Stimulated activated effector memory CD8-positive, alpha-beta T cell treated with anti-CD3 and anti-CD28 coated beads, Interleukin-12 subunit alpha, Interleukin-12 subunit beta, amount 100 ng/mL, for 72 hours (primary cell): ENCODE measurements around the gene FLT4.
A peak's percentile ranks its signal among the peaks of the same experiment; 100 is the strongest.
"Not testable (repeated sequence)": the region's sequence is repeated elsewhere in the genome, so short reads cannot be mapped to it uniquely, and the experiment has no call there.

Experiments
- ATAC-seq: fragments of 150-1000 bp; cut with Tn5 transposase; 2 replicates; pipeline ENCODE4 v1.10.0; 2021
- DNase-seq, 2 donors: peaks; one replicate each; pipeline ENCODE4 v3.0.0; 2021 to 2022; ENCODE audit warnings: low spot score in 2 of 2
- H3K27ac Mint-ChIP-seq: one replicate; pipeline ENCODE4 v1.8.0; 2022; ENCODE audit warnings: mild to moderate bottlenecking, mixed read lengths
- H3K36me3 Mint-ChIP-seq: one replicate; pipeline ENCODE4 v1.8.0; 2022; ENCODE audit warnings: mild to moderate bottlenecking, mixed read lengths
- H3K4me1 Mint-ChIP-seq: one replicate; pipeline ENCODE4 v1.8.0; 2022; ENCODE audit warnings: mixed read lengths
- H3K4me3 Mint-ChIP-seq: one replicate; pipeline ENCODE4 v1.8.0; 2022; ENCODE audit warnings: mild to moderate bottlenecking, mixed read lengths
- H3K9me3 Mint-ChIP-seq: one replicate; pipeline ENCODE4 v1.8.0; 2022; ENCODE audit warnings: mixed read lengths

The FLT4 gene

DNA sequence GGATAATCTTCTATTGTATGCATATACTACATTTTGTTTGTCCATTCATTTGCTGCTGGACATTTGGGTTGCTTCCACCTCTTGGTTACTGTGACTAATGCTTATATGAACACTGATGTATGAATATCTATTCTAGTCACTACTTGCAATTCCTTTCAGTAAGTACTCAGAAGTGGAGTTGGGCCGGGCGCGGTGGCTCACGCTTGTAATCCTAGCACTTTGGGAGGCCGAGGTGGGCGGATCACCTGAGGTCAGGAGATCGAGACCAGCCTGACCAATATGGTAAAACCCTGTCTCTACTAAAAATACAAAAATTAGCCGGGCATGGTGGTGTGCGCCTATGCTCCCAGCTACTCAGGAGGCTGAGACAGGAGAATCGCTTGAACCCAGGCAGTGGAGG is 28.9 kb upstream of the FLT4 start:
- not testable (repeated sequence) for H3K9me3 Mint-ChIP-seq, DNase-seq, H3K4me3 Mint-ChIP-seq, H3K27ac Mint-ChIP-seq, ATAC-seq, H3K36me3 Mint-ChIP-seq, H3K4me1 Mint-ChIP-seq

GRCh38 chr5:180675036-180675635 is 25.7 kb upstream of the FLT4 start:
- DNase-seq: no peak
- Mint-ChIP-seq H3K4me3 (peak overlapping the region; percentile 20), H3K9me3 (no peaks in the 10 kb centered on the region)

DNA sequence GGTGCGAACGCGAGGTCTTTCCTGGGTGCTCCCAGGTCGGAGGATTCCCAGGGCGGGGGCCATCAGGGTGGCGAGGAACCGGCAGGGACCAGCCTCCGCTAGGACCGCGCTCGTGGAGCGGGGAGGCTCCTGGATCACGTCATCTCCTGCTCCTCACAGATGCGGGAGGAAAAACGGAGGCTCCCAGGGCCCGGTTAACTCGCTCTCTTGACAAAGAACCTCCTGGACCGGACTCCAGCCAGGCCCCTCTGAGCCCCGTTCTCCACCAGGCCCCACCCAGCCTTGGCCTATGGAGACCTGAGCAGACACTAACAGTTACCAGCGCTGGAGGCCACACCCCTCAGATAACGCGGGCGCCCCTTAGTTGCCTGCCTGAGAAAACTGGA is 24.7 kb upstream of the FLT4 start:
- H3K36me3 Mint-ChIP-seq, H3K9me3 Mint-ChIP-seq, DNase-seq, H3K27ac Mint-ChIP-seq: not testable (repeated sequence)
- peak; percentile 44 for ATAC-seq
- H3K4me3 Mint-ChIP-seq: peak overlapping the region; percentile 20
- H3K4me1 Mint-ChIP-seq: peaks cover 29% of the 10 kb centered on the region

More at GRCh38 chr5:180675036-180675635, 25.7 kb upstream of the FLT4 start:
- peaks cover 19% of the 10 kb centered on the region for H3K4me1 Mint-ChIP-seq
- ATAC-seq: no peak
- H3K27ac Mint-ChIP-seq: no peak overlapping the region
- no peaks in the 10 kb centered on the region for H3K36me3 Mint-ChIP-seq

GRCh38 chr5:180673371-180674089 is 24.1 kb upstream of the FLT4 start:
- Mint-ChIP-seq H3K4me1 (peaks cover 29% of the 10 kb centered on the region), H3K9me3 (no peaks in the 10 kb centered on the region), H3K36me3 (no peaks in the 10 kb centered on the region), H3K4me3 (peak overlapping the region; percentile 20), H3K27ac (no peak overlapping the region)
- ATAC-seq: peak; percentile 33
- no peak for DNase-seq

DNA sequence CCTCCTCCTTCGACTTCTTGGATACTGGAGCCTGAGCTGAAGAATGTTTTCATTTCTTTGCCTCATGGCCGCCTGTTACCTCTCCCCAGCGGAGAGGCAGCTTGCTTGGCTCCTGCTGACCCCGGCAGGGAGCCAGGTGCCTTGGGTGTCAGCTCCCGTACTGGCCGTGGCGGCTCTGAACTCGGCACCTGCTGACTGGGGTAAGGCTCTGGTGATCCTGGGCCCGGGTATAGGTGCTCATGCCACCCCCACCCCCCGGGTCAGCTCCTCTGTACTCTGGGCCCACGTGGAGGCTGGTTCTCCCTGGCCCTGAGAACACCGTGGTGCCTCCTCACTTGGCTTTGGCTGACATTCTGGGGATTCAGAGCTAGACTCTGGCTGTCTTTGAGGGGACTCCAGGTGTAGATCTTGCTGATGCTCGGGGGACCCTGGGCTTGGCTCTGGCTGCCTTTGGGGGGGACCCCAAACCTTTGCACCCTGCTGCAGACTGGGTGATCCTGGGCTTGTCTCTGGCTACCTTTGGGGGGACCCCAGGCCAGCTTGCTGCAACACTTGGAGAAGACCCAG is 22.6 kb upstream of the FLT4 start:
- H3K27ac Mint-ChIP-seq: not testable (repeated sequence)

DNA sequence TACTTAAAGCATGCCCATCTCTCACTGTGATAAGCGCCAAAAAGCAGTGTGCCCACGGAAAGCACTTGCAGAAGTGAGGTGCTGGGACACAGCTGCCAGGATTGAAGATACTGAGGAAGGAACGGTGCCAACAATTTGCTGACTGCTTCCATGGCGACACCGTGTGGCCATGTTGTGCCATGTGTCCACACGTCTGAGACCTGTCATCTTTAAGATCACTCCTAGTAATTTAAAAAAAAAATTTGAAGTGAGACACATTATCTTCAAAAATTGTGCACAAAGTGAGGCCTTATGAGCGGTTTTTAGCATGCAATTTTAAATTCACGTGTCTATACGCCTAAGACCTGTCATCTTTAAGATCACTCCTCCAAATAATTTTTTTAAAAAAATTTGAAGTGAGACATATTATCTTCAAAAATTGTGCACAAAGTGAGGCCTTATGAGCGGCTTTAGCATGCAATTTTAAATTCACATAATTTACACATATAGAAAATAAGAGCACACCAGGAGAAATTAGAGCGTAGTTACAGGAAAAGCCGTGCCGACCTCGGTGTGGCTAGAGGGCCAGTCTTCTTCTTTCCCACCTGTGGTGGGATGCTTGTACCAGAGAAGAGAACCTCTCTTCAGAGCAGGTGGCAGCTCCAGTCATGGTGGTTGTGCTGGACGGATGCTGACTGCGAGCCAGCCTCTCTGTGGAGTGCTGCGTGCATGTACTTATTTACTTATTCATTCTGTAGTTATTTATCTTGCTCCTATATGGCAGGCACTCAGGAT is 21.4 kb upstream of the FLT4 start:
- DNase-seq (peak in 1 of 2 donors; percentile 63), ATAC-seq (peak; percentile 73)
- Mint-ChIP-seq H3K9me3 (no peaks in the 10 kb centered on the region), H3K27ac (no peak overlapping the region), H3K4me1 (peaks cover 29% of the 10 kb centered on the region), H3K36me3 (no peaks in the 10 kb centered on the region), H3K4me3 (peak overlapping the region; percentile 8)

More for the DNA sequence above, 22.6 kb upstream of the FLT4 start:
- ATAC-seq, H3K9me3 Mint-ChIP-seq, DNase-seq, H3K4me3 Mint-ChIP-seq, H3K36me3 Mint-ChIP-seq: not testable (repeated sequence)
- H3K4me1 Mint-ChIP-seq: peaks cover 29% of the 10 kb centered on the region

GRCh38 chr5:180670157-180670556 is 20.8 kb upstream of the FLT4 start:
- ATAC-seq (no peak), DNase-seq (no peak)
- H3K4me3 Mint-ChIP-seq: peak overlapping the region; percentile 8
- H3K9me3 Mint-ChIP-seq: no peaks in the 10 kb centered on the region
- H3K4me1 Mint-ChIP-seq: peaks cover 29% of the 10 kb centered on the region
- H3K36me3 Mint-ChIP-seq: no peaks in the 10 kb centered on the region
- H3K27ac Mint-ChIP-seq: no peak overlapping the region

DNA sequence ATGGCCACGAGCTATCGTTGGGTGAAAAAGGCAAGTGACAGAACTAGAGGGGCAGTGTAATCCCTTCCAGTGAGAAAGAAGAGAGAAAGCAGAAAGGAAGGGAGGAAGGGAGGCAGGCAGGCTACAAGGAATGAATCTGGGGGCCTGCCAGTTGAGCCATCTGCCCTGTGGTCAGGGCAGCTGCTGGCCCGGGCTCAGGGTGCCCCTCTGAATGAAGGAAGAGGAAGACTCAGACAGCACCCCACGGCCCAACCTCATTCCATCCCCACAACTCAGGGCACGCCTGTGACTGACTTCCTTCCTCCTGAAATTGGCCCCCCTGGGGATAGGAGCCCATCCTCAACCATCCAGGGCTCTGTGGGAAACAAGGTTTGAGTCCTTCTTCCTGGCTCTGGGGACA is 20.3 kb upstream of the FLT4 start:
- H3K36me3 Mint-ChIP-seq: no peaks in the 10 kb centered on the region
- H3K9me3 Mint-ChIP-seq: no peaks in the 10 kb centered on the region
- H3K4me1 Mint-ChIP-seq: peaks cover 26% of the 10 kb centered on the region
- H3K4me3 Mint-ChIP-seq: no peak overlapping the region
- ATAC-seq: no peak
- DNase-seq: no peak
- no peak overlapping the region for H3K27ac Mint-ChIP-seq

DNA sequence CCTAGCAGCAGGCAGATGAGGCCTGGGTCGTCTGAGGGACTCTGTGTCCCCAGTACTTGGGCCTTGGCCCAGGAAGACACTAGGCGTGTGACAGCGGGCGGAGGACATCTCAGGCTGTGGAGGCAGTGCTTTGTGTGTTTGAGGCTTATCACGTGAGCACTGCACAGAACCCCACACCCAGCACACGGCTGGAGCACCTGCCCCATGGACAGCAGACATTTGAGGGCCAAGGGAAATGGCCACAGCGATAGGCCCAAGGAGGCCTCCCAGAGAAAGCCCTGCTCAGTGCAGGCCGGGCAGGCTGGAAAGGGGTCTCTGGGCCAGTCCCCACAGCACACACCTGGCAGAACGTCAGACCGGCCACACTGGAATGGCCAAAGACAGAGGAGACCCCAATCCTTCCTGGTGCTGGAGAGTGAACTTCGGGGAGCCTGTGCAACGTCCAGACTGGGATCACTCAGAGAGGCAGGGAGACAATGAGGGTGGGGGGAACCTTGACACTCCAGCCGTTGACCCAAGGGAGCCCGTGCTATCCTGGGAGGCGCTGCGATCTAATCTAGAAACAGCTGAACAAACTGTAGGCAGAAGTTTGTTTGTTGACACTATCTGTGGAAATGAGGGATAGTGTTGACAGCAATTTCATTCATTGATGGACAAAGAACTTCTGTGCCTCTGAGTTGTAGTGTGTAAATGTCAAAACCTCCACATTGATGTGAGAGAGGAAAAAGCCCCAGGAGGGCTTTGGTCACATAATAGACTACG is 19.6 kb upstream of the FLT4 start:
- no peak overlapping the region for H3K4me3 Mint-ChIP-seq
- H3K4me1 Mint-ChIP-seq: peaks cover 22% of the 10 kb centered on the region
- DNase-seq (no peak), ATAC-seq (no peak)
- H3K36me3 Mint-ChIP-seq: no peaks in the 10 kb centered on the region
- H3K27ac Mint-ChIP-seq: no peak overlapping the region
- no peaks in the 10 kb centered on the region for H3K9me3 Mint-ChIP-seq

DNA sequence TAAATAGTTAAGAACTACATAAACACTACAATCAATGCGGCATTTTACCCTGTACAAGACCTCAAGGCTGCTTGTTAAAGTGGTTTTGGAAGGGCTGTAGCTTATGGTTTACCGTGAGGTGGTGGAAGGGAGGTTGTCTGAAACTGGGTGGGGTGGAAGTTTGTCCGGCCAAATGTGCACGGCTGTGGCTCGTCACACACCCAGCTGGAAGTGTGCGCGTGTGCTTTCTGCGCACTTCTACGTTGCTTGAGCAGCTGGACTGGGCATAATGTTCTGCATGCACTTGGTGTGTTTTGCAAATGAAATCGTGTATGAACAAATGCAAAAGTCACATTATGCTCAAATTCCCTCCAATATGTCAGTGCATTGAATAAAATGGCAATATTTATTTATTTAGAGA is 17.4 kb upstream of the FLT4 start:
- DNase-seq: no peak
- peaks cover 16% of the 10 kb centered on the region for H3K4me1 Mint-ChIP-seq
- H3K4me3 Mint-ChIP-seq: no peak overlapping the region
- H3K36me3 Mint-ChIP-seq: no peaks in the 10 kb centered on the region
- H3K9me3 Mint-ChIP-seq: no peaks in the 10 kb centered on the region
- H3K27ac Mint-ChIP-seq: no peak overlapping the region
- ATAC-seq: no peak

DNA sequence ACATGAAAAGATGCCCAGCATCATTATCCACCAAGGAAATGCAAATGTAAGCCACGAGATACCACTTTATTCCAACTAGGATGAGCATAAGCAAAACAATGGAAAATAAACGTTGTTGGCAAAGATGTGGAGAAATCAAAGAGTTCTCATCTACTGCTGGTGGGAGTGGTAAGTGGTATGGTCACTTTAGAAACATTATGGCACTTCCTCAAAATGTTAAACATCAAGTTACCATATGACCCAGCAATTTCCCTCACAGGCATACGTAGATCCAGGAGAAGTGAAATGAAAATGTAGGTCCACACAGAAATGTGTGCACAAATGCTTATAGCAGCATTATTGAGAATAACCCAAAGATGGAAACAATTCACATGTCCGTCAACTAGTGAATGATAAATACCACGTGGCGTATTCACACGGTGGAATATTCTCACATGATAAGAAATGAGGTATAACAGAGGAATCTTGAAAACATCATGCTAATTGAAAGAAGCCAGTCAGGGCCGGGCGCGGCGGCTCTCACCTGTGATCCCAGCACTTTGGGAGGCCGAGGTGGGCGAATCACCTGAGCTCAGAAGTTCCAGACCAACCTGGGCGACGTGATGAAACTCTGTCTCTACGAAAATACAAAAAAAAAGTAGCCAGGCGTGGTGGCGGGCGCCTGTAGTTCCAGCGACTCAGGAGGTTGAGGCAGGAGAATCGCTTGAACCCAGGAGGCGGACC is 16.4 kb upstream of the FLT4 start:
- Mint-ChIP-seq H3K27ac (no peak overlapping the region), H3K4me3 (no peak overlapping the region), H3K9me3 (no peaks in the 10 kb centered on the region), H3K36me3 (no peaks in the 10 kb centered on the region), H3K4me1 (peaks cover 16% of the 10 kb centered on the region)
- no peak for DNase-seq
- ATAC-seq: no peak

DNA sequence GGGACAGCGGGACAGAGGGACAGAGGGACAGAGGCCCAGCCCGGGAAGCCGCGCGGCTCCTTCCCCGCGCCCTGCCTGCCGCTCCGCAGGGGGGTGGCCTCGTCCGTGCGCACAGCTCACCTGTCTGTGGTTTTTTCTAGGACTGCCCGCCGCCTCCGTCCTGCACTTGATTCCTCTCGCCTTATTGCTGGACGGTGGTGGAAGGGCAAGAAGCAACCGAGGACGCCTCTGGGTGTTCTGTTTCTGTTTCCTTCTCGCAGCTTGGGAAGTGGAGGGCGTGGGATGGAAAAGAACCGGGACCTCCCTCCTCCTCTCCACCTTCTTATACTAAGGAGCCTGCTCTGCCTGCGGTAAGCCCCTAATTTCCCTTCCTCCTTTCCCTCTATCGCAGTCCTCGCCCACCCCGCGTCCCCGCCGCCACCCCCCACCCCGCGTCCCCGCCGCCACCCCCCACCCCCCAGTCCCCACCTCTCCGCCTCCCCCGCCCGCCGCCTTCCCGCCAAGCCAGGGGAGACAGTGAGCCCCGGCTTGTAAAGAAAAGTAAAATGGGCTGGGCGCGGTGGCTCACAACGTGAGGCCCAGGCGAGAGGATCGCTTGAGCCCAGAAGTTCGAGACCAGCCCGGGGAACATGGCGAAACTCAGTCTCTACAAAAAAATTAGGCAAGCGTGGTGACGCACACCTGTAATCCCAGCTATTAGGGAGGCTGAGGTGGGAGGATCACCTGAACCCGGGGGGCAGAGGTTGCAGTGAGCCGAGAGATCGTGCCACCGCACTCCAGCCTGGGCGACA is 9.6 kb upstream of the FLT4 start:
- no peaks in the 10 kb centered on the region for H3K4me1 Mint-ChIP-seq
- H3K4me3 Mint-ChIP-seq: peak overlapping the region; percentile 12
- ATAC-seq: no peak
- H3K9me3 Mint-ChIP-seq: no peaks in the 10 kb centered on the region
- no peak for DNase-seq
- no peak overlapping the region for H3K27ac Mint-ChIP-seq
- H3K36me3 Mint-ChIP-seq: no peaks in the 10 kb centered on the region

- not testable (repeated sequence) for H3K4me3 Mint-ChIP-seq, H3K27ac Mint-ChIP-seq, DNase-seq, H3K4me1 Mint-ChIP-seq, H3K9me3 Mint-ChIP-seq, ATAC-seq, H3K36me3 Mint-ChIP-seq
Observed at GRCh38 chr5:180655243-180655642, 5.8 kb upstream of the FLT4 start.

GRCh38 chr5:180652771-180653170 is 3.4 kb upstream of the FLT4 start:
- Mint-ChIP-seq H3K4me1 (peaks cover 19% of the 10 kb centered on the region), H3K36me3 (no peaks in the 10 kb centered on the region), H3K4me3 (no peak overlapping the region), H3K27ac (no peak overlapping the region), H3K9me3 (no peaks in the 10 kb centered on the region)
- DNase-seq (no peak), ATAC-seq (no peak)
